Liver (tissue), 9 donors: ENCODE results near the gene TMEM51. TPM values are rescaled to one million over a fixed set of nuclear protein-coding genes. Genes with fewer than 3 reads are reported as not detected.

Experiments used
- DNase-seq: peaks from one replicate; pipeline ENCODE4 v3.0.0-alpha.2; 2017; ENCODE audit warnings: low spot score
- H3K27ac ChIP-seq, 2 donors: one replicate each; pipeline ENCODE4 v1.7.0; 2013; ENCODE audit warnings: inconsistent platforms in 2 of 2, low read length in 2 of 2, control low read depth in 1 of 2, low read depth in 1 of 2, mild to moderate bottlenecking in 1 of 2
- H3K27me3 ChIP-seq, 4 donors: one replicate each; pipeline versions ENCODE4 v1.6.1 to v1.7.0; 2013; ENCODE audit warnings: low read length in 3 of 4, inconsistent platforms in 1 of 4, mild to moderate bottlenecking in 1 of 4, moderate library complexity in 1 of 4; ENCODE audit not compliant: control insufficient read depth in 4 of 4, insufficient read depth in 4 of 4
- H3K36me3 ChIP-seq, 4 donors: one replicate each; pipeline versions ENCODE4 v1.6.1 to v1.7.0; 2013; ENCODE audit warnings: low read length in 3 of 4, mild to moderate bottlenecking in 3 of 4, low read depth in 1 of 4, moderate library complexity in 1 of 4; ENCODE audit not compliant: control insufficient read depth in 4 of 4, insufficient read depth in 3 of 4
- H3K4me1 ChIP-seq, 4 donors: one replicate each; pipeline versions ENCODE4 v1.6.1 to v1.7.0; 2013; ENCODE audit warnings: low read length in 3 of 4, mild to moderate bottlenecking in 3 of 4, moderate library complexity in 1 of 4; ENCODE audit not compliant: control insufficient read depth in 4 of 4, insufficient read depth in 4 of 4
- H3K4me3 ChIP-seq, 3 donors: one replicate each; pipeline versions ENCODE4 v1.6.1 to v1.7.0; 2013; ENCODE audit warnings: low read length in 3 of 3, control low read depth in 1 of 3, low read depth in 1 of 3, mild to moderate bottlenecking in 1 of 3
- H3K9ac ChIP-seq, 2 donors: one replicate each; pipeline ENCODE4 v1.7.0; 2013; ENCODE audit warnings: low read length in 2 of 2, mild to moderate bottlenecking in 2 of 2, moderate library complexity in 2 of 2, control low read depth in 1 of 2, low read depth in 1 of 2
- H3K9me3 ChIP-seq, 4 donors: one replicate each; pipeline versions ENCODE4 v1.6.1 to v1.7.0; 2013; ENCODE audit warnings: low read length in 3 of 4; ENCODE audit not compliant: control insufficient read depth in 4 of 4
- FOXA2 ChIP-seq: IDR thresholded peaks from 2 replicates; pipeline ENCODE4 v1.6.1; 2016; ENCODE audit warnings: antibody characterized with exemption
- GABPA ChIP-seq, 2 donors: IDR thresholded peaks in 1 of 2; conservative IDR thresholded peaks in 1 of 2; 2 replicates each; pipeline ENCODE4 v1.6.1; 2016; ENCODE audit warnings: antibody characterized with exemption in 2 of 2, mild to moderate bottlenecking in 1 of 2, moderate library complexity in 1 of 2
- HNF4A ChIP-seq, 2 donors: conservative IDR thresholded peaks; 2 replicates each; pipeline ENCODE4 v1.6.1; 2016; ENCODE audit warnings: antibody characterized with exemption in 2 of 2, mild to moderate bottlenecking in 2 of 2
- HNF4G ChIP-seq: IDR thresholded peaks from 2 replicates; pipeline ENCODE4 v1.6.1; 2016; ENCODE audit warnings: antibody characterized with exemption
- JUND ChIP-seq, 2 donors: IDR thresholded peaks; 2 replicates each; pipeline ENCODE4 v1.6.1; 2016; ENCODE audit warnings: antibody characterized with exemption in 2 of 2
- MAX ChIP-seq: IDR thresholded peaks from 2 replicates; pipeline ENCODE4 v1.6.1; 2016; ENCODE audit warnings: antibody characterized with exemption
- SP1 ChIP-seq: IDR thresholded peaks from 2 replicates; pipeline ENCODE4 v1.6.1; 2018; ENCODE audit warnings: antibody characterized with exemption, mild to moderate bottlenecking
- TAF1 ChIP-seq: conservative IDR thresholded peaks from 2 replicates; pipeline ENCODE4 v1.6.1; 2016; ENCODE audit warnings: antibody characterized with exemption, mild to moderate bottlenecking
- ZBTB33 ChIP-seq: IDR thresholded peaks from 2 replicates; pipeline ENCODE4 v1.6.1; 2016; ENCODE audit warnings: antibody characterized with exemption
- WGBS: extraction: QIAGEN DNeasy Blood & Tissue Kit; methylation state at CpG from one replicate; pipeline ENCODE4 v1.1.7; 2013; 5-methylcytosine and 5-hydroxymethylcytosine counted together
- polyA plus RNA-seq, 2 donors: library from polyadenylated mRNA; stranded (reverse) in 1 of 2; unstranded in 1 of 2; fragments of 200-250 nt in 1 of 2; fragments of >200 nt in 1 of 2; fragmentation: Nextera tagmentation in 1 of 2; extraction: Ambion mirVana in 1 of 2; gene quantifications; one replicate each; pipeline versions ENCODE4 v1.2.1 to v1.2.3, GENCODE V29; 2013 to 2015
- total RNA-seq, 2 donors: library from RNA; depleted of rRNA; stranded (reverse); fragments of >200 nt; gene quantifications; one replicate each; pipeline ENCODE4 v1.2.3, GENCODE V29; 2014
- TF ChIP-seq, protein P1 (sequence below): IDR thresholded peaks from 2 replicates; pipeline ENCODE4 v1.6.1; 2016; ENCODE audit warnings: antibody characterized with exemption, mild to moderate bottlenecking
- donor health status: healthy.
- donor health status: healthy.
- donor health status: healthy.
- donor health status: healthy.
- donor health status: healthy.

TMEM51 gene
- total and polyA plus RNA-seq, 4 donors, result 1.3 to 2.7 (median 1.9) TPM

DNA sequence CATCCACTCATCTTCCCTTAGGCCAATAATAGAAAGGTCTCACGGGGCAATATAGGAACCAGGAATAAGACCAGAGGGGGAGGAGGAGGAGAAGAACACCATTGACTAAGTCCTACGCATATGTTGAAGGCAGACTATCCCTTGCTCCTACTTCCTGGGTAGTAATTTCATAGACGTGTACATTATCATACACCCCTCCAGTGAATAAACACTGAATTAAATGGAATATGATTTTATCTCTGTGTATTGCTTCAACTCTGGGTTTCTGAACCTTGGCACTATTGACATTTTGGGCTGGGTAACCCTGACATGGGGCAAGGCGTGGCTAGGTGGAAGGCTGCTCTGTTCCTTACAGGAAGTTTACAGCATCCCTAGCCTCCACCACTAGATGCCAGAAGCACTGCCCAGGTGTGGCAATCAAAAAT lies 76.2 kb downstream of the TMEM51 start:
- TF ChIP-seq FOXA2 (no peak), HNF4A (conservative IDR thresholded peaks at IDR 0.05) (no peak), GABPA (IDR thresholded peaks at IDR 0.05 in 1 of 2, conservative IDR thresholded peaks at IDR 0.05 in 1 of 2) (no peak), MAX (no peak)
- Histone ChIP-seq H3K27ac (no peak overlapping the region), H3K9ac (no peak overlapping the region), H3K27me3 (peaks cover 0 to 7% (median 0%) of the 10 kb centered on the region in 4 donors), H3K36me3 (no peaks in the 10 kb centered on the region), H3K4me3 (no peak overlapping the region), H3K4me1 (no peaks in the 10 kb centered on the region), H3K9me3 (no peaks in the 10 kb centered on the region)
- no peak for DNase-seq
- 75% methylated on average over 4 of the region's 4 CpGs for WGBS

- DNase-seq, result no peak
- Histone ChIP-seq H3K9me3 (no peaks in the 10 kb centered on the region), H3K9ac (no peak overlapping the region), H3K36me3 (no peaks in the 10 kb centered on the region), H3K27ac (no peak overlapping the region), H3K4me1 (no peaks in the 10 kb centered on the region), H3K27me3 (peaks cover 0 to 2% (median 0%) of the 10 kb centered on the region in 4 donors), H3K4me3 (no peak overlapping the region)
- WGBS, result 78% methylated on average over 5 of the region's 5 CpGs
- no peak for TF ChIP-seq HNF4G
- TF ChIP-seq ZBTB33, result no peak
- TF ChIP-seq FOXA2, result no peak
- TF ChIP-seq SP1, result no peak
These were observed 78.2 kb downstream of the TMEM51 start for GRCh38 chr1:15231714-15232201.

GRCh38 chr1:15233689-15234088 lies 80.1 kb downstream of the TMEM51 start:
- H3K36me3 ChIP-seq, result no peaks in the 10 kb centered on the region
- no peak overlapping the region for H3K4me3 ChIP-seq
- no peaks in the 10 kb centered on the region for H3K27me3 ChIP-seq
- DNase-seq, result no peak
- H3K4me1 ChIP-seq, result no peaks in the 10 kb centered on the region
- TF ChIP-seq MAX (no peak), TAF1 (no peak), JUND (IDR thresholded peaks at IDR 0.05) (no peak), ZBTB33 (no peak)
- TF ChIP-seq, protein P1, sequence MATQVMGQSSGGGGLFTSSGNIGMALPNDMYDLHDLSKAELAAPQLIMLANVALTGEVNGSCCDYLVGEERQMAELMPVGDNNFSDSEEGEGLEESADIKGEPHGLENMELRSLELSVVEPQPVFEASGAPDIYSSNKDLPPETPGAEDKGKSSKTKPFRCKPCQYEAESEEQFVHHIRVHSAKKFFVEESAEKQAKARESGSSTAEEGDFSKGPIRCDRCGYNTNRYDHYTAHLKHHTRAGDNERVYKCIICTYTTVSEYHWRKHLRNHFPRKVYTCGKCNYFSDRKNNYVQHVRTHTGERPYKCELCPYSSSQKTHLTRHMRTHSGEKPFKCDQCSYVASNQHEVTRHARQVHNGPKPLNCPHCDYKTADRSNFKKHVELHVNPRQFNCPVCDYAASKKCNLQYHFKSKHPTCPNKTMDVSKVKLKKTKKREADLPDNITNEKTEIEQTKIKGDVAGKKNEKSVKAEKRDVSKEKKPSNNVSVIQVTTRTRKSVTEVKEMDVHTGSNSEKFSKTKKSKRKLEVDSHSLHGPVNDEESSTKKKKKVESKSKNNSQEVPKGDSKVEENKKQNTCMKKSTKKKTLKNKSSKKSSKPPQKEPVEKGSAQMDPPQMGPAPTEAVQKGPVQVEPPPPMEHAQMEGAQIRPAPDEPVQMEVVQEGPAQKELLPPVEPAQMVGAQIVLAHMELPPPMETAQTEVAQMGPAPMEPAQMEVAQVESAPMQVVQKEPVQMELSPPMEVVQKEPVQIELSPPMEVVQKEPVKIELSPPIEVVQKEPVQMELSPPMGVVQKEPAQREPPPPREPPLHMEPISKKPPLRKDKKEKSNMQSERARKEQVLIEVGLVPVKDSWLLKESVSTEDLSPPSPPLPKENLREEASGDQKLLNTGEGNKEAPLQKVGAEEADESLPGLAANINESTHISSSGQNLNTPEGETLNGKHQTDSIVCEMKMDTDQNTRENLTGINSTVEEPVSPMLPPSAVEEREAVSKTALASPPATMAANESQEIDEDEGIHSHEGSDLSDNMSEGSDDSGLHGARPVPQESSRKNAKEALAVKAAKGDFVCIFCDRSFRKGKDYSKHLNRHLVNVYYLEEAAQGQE, result no peak
- no peak overlapping the region for H3K27ac ChIP-seq
- no peaks in the 10 kb centered on the region for H3K9me3 ChIP-seq
- H3K9ac ChIP-seq, result no peak overlapping the region
